GM21390 (cell line): ENCODE data around the gene IQGAP2.
"Not testable (repeated sequence)": the region's sequence is repeated elsewhere in the genome, so short reads cannot be mapped to it uniquely, and the experiment has no call there.

ENCODE experiments used
- ATAC-seq: cut with Tn5 transposase; IDR thresholded peaks from one replicate; pipeline ENCODE4 v1.9.1; 2021; ENCODE audit not compliant: unreplicated experiment

The IQGAP2 gene

DNA sequence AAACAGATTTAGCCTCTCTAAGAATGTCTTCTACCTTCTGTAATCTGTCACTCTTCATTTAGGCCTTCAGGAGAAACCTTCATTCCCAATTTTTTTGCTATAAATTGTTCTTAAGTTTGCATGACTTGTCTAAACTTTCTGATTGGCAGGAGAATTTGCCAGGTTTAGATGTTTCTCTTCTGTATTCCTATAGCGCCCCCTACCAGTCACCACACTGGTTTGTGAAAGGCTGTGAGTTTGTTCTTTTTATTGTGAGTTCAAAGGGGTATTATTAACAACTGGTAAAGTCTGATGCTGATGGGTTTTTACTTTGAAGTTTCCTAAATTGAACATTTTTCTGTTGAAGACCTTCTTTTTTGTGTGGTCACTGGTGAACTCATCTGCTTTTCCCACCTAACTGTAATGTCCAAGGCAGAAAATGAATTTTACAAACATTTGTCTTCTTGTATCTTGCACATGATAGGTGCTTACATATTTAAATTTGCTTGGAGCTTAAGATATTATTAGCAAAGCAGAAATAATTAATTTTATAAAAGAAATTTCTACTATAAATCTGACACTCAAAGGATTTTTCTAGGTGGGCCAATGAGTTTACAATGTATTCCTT is 238.5 kb downstream of the IQGAP2 start:
- ATAC-seq: no peak

DNA sequence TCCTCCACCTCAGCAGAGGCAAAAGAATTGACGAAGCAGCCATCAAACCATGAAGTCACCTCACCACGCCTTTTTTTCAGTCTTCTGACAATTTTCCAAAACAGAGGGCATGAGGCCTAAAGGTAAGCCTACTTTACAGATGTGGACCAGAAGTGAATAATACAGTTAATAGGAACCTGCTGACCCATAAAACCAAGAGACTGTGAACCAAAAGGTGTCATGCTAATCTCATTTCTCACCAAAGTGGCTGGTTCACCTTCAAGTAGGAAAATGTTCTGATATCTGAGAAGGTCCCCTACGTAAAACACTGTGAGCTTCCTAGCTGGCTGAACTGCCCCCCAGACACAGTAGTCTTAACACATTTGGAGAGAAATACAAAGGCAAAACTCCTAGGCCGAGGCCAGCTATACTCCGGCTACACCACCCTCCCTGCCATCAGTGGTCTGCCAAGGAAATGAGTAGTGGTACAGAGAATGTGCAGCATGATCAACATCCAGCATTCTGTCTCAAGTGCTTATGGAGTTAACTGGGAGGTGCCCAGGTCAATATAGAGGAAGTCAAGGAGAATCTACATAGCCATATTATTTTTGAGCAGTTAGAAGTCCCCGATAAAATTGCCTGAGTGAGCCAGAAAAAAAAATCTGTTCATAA is 239.4 kb downstream of the IQGAP2 start:
- no peak for ATAC-seq

DNA sequence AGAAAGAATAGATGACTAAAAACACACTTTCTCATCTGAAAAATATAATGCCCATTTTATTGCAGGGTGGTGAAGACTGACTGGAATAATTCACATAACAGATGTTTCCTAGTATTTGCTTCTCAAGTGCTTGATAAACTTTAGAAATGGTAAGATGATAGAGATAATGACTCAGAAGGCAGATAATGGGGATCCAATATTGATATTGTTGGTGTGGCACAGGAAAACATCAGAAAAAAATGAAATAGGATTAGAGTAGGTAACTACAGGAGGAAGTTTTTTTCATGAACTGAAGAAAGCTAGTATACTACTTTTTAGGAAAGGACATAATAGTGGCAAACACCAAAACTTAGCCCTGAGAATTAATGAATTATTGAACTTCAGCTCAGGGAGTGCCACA is 240.3 kb downstream of the IQGAP2 start:
- ATAC-seq: no peak

DNA sequence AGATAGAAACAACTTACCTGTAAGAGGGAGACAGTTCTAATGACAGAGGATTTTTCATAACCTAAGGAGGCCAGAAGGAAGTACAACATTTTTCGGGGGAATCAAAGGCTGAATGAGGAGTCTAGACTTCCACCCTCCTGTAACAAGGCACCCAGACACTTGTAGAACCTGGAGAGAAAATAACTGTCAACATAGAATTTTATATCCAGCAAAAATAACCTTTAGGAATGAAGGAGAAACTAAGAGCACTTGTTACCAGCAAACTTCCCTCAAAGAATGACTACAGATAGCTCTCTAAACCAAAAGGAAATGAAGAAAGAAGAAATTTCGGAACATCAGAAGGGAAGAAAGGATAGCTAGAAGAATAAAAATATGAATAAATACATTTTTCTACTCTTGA is 246.1 kb downstream of the IQGAP2 start:
- no peak for ATAC-seq

DNA sequence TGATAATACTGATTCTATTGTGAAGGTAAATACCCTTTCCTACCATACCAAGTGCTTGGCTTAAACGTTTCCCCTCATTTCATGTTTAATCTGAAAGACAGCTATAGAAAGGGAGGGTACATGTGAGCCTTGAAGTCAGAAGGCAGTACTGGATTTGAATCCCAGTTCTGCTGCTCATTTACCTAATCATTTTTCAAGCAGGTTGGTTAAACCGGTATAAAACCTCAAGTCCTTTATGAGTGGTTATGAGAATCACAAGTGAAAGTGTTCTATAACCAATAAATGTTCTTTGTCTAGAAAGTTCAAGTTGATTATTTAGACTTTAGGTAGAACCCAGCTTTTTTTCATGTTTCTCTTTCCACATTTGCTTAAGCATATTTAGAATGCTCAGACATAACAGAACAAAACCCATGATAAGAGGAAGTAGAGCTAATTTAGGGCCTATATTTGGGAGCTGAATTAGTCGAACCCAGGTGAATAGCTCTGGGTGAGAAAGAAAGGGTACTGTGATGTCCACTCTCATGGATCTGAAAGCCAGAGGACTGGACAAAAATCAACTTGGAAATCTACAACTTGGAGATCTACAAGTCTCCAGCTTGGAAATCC is 249.8 kb downstream of the IQGAP2 start:
- no peak for ATAC-seq

DNA sequence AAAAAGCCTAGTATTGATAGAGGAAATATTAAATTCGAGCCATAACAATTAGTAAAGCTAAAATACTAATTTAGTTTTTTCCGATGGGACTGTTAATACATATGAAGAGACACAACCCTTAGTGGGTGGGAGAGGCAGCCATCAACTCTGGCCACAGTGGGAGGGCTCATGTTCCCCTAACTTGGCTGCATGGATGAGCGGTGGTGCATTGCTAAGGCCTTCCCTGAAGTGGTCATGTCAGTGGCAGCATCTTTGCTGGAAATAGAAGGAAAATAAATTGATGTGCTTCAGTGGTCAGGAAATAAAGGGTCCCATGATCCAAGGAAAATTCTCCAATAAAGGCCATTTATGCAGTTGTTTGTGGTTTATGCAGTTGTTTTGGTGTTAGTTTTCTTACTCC is 254.0 kb downstream of the IQGAP2 start:
- no peak for ATAC-seq

DNA sequence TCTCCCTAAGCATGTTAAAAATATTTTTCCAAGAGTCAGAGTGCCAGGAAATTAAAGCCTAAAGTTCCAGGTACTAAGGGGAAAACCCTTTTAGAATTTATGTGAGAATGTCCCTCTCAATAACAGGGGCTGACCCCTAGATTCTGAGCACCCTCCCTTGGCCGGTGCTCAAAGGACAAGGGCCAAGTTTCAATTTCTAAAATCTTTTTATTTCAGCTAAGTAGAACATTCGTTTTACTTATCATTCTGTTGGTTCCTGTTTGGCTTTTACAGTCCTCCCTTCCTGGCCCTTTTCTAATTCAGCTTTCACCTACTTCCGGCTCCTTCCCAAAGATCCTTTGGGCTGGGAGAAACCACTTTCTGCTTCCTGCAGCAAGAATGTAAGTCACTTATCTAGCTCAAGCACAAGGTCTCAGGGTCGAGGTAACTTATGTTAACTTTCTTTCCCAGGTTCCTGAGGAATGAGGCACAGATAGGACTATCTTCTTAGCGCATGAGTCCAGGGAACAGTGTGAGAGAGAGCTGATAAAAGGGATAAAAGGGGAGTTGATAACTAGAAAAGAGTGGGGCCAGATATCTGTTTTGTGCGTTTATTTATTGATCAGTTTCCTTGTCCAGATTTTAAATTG is 254.7 kb downstream of the IQGAP2 start:
- no peak for ATAC-seq

DNA sequence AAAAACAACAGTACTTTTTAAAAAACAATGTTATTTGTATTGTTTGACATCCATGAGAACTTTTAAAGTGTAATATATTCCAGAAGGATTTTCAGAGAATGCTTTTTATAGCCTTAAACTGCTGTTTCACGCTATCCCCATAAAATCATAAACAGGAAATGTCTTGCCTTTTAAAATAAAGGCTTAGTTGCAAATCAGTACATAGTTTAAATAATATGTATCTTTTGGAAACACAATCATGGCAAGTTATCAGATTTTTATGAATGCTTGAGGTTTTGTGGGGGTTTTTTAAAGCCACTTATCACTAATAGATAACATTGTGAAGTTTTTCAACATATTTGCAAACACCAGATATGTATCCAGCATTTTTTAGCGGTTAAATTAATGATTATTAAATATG is 257.3 kb downstream of the IQGAP2 start:
- ATAC-seq: no peak

DNA sequence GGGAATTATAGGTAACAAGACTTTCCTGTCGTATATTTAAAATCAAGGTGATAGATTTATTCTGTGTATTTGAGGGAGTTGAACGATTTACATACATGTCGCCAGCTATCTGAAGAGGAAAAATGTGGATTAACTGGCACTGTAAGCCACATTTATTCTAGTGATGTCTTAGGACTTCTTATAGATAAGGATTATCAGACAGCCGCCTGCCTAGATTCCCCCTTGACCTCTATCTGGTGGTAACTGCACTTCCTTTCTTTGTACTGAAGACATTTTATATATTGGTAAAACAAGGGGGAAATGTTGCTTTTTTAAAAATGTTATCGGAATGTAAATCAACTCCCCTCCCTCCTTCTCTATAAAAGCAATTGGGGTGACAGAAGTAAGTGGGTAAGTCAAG is 259.4 kb downstream of the IQGAP2 start:
- no peak for ATAC-seq

DNA sequence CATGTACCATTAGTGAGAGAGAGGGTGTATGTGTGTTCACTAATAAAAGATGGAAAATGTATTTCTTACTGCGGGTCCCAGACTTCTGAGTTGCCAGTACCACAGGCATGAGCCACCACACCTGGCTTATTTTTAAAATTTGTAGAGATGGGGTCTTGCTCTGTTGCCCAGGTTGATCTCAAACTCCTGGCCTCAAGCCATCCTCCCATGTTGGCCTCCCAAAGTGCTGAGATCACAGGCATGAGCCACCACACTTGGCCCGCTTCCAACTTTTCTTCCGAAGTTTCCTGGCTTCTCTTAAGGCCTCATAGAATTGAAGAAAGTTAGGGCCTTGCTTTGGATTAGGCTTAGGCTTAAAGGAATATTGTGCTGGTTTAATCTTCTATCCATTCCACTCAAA is 260.5 kb downstream of the IQGAP2 start:
- ATAC-seq: no peak

DNA sequence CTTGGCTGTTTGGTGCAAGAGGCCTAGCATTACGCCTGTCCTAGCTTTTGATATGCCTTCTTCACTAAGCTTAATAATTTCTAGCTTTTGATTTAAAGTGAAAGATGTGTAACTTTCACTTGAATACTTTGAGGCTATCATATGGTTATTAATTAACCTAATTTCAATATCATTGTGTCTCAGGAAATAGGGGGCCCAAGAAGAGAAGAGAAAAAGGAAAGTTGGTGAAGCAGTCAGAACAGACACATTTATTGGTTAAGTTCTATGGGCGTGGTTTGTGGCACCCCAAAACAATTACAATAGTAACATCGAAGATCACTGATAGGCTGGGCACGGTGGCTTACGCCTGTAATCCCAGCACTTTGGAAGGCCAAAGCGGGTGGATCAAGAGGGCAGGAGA is 261.0 kb downstream of the IQGAP2 start:
- ATAC-seq: no peak

DNA sequence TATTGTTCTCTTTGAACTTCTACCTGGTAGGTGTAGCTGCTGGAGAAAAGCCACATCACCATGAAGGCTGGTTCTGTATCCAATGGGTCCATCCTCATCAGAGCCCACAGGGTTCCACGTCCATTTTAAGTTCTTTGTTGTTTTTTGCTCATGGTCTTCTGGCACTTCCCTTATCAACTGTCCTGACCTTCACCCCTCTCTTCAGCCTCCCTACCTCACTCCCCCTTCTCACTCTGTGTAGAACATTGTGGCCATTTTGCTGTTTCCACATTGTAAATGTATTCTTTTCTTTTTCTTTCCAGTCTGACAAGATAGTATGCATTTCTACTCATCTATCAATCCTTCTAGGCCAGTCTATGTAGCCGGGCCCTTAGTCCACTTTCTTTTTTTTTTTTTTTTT is 264.4 kb downstream of the IQGAP2 start:
- no peak for ATAC-seq

DNA sequence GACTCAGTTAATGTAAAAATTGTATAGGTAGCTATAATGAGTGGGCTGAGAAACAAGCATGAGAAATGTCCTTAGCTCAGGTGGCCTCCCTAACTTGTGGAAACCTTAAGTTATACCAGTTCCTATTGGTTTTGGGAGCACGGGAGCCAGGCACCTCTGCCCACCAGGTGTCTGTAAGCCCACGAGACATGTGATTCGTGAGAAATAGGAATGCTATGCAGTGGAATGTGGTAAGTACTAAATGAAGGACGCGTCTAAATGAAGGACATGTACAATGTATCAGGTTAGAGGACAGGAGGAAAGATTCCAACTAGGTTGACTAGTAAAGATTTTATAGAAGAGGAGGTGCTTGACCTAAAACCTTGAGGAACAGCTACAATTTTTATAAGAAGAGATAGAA is 266.2 kb downstream of the IQGAP2 start:
- ATAC-seq: no peak

DNA sequence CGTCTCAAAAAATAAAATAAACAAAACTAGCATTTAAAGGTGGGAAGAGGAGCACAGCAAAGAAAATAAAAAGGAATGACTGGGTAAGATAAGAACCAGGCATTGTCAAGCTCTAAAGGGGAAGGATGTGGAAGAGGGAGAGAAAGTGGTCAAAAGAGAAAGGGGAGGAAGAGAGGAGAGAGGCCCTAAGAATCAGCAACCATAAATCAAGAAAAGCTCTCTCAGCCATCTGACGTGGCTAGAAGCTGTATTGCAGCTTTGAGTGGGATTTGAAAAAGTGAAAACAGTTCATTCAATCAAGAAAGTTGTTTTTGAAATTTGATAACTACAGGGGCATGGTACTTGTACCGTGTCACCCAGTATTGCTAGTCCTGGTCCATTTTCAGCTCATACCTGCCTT is 267.4 kb downstream of the IQGAP2 start:
- ATAC-seq: no peak

DNA sequence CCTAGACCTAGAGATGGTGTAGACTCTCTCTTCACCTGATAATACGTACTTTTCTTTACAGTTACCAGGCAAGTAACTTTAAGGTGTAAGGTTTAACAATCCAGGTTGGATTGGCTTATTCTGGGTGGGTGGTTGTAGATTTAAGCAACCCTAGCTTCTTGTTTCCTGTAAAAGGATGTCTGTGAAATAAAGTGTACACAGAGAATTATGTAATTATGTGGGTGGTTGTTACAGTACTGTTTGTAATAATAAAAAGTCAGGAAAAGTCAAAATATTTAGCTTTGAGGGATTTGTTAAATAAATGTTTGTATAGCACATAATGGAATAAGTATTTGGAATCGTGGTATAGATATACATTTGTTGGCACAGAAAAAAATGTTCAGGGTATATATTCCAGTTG is 269.2 kb downstream of the IQGAP2 start:
- ATAC-seq: no peak

DNA sequence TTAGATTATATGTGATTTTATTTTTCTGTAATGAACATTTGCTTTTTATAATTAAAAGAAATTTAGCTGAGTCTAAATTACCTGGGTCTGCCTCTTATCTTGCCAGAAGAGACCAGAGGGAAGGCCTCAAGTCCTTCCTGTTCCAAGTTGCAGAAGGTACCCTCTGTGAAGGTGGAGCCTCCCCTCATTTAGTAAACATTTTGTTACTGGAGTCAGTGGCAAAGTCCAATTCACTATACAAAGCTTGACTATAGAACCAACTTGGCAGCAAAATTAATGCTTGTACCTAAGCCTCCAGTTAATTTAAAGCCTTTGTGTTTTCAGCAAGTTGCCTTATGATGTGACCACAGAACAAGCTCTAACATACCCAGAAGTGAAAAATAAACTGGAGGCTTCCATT is 270.0 kb downstream of the IQGAP2 start:
- ATAC-seq: no peak

DNA sequence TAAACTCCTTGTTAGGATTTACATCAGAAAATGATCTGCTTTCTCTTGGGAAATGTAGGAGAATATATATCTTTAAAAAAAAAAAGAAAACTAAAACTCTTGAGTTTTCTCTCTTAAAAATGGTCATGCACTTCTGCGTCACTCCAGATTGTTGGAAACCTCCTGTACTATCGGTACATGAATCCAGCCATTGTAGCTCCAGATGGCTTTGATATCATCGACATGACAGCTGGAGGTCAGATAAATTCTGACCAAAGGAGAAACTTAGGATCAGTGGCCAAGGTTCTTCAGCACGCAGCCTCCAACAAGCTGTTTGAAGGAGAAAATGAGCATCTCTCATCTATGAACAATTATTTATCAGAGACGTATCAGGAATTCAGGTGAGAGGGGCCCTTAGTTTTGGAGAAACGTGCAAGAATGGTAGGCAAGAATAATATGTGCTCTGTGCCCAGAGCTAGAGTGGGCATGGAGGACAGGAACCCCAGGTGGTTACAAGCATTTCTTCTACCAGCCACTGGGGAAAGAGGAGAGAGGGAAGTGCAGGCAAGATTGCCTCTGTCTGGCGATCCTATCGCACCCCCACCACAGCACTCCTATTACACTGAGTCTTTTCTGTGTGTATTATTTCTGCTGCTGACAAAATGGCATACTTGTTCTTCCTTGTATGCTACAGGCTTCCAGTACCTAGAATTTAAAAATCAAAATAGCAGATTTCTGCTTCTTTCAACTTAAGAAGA is 271.4 kb downstream of the IQGAP2 start:
- ATAC-seq: no peak

DNA sequence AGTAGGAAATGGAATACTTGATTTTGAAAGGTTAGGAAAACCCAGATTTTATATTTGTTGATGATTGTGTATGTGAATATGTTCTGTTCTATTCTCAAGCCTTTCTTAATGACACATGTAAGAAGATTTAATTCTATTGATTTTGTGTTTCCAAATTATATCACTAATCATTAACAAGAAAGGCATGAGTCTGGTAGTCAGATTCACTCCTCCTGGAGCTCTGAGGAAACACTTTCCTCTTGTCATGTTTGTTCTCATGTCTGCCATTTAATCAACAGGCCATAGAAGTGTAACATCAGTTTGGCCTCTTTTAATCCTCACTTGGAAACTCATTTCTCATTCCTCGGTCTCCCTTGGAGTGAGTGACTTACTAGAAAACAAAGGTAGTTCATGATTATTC is 272.3 kb downstream of the IQGAP2 start:
- no peak for ATAC-seq

DNA sequence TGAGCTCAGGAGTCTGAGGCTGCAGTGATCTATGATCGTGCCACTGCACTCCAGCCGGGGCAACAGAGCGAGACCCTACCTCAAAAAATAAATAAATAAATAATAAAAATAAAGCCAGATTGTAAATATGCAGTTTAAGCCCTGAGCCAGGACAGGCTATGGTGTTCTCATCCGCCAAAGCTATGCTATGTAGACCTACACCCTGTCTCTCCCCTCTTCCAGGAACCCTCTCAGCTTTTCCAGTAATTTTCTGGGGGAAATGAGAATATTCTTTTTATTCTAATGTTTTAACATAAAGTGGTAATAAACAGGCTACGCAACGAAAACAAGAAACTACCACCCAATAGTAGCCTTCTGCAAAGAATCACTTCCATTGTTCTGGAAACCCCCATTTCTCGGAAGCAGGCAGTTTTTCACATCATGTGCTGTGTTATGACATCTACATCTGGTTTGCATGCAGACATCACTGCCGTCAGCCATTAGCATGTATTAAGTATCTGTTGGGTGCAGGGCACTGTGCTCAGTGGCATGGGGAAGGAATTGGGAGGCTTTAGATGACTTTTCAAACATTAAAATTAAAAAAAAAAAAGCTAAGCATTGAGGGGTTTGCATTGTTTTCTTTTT is 274.9 kb downstream of the IQGAP2 start:
- no peak for ATAC-seq

DNA sequence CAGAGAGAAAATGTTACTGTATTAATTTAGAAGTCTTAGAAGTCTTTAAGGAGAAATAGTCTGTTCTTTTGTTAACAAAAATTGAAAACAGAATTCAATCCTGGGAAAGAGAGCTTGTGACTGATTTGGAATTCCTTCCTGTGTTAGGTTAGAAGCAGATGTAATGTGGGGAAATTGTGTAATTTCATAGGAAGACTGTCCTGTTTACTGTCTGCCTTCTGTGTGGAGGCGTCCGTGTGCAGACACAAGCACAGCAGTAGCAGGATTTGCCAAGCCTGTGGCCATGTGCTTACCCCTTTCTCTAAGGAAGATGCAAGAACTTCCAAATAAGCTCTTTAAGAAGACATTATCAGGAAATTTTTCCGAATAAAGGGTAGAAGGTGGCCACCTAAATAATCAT is 276.1 kb downstream of the IQGAP2 start:
- no peak for ATAC-seq

DNA sequence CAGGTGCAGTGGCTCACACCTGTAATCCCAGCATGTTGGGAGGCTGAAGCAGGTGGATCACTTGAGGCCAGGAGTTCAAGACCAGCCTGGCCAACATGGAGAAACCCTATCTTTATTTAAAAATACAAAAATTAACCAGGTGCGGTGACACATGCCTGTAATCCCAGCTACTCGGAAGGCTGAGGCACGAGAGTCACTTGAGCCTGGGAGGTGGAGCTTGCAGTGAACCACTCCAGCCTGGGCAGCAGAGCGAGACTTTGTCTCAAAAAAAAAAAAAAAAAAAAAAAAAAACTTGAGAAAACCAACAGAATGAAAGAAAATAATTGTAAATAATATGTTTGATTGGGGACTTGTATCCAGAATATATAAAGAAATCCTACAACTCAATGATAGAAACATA is 277.7 kb downstream of the IQGAP2 start:
- not testable (repeated sequence) for ATAC-seq
